IMR-90 (cell line): ENCODE data around the gene PALLD. TPM values are rescaled to one million over a fixed set of nuclear protein-coding genes. Genes with fewer than 3 reads are reported as not detected.
A peak's percentile ranks its signal among the peaks of the same experiment; 100 is the strongest.

Experiments used
- ATAC-seq: fragments of 200-7000 bp; cut with Tn5 transposase; 2 replicates; pipeline ENCODE4 v1.9.1; 2020; ENCODE audit warnings: low read depth, mild to moderate bottlenecking, moderate library complexity
- BruUV-seq: library from RNA; stranded (reverse); fragments of 400-500 nt; replicated peaks from 2 replicates; lab custom pipeline; 2021; lab: Mats Ljungman, UMichigan
- CTCF ChIA-PET: fragments of 300-600 bp; formaldehyde crosslinking; extraction: SDS; loops from one replicate; lab custom pipeline; 2021; ENCODE audit warnings: antibody characterized with exemption; lab: Yijun Ruan, JAX
- POLR2A ChIA-PET: fragments of 300-600 bp; sonication (Branson Sonifier 250); formaldehyde crosslinking; loops from one replicate; lab custom pipeline; 2022; ENCODE audit warnings: antibody characterized with exemption; ENCODE audit not compliant: unreplicated experiment; lab: Charles Lee
- DNase-seq: peaks from one replicate; pipeline ENCODE4 v3.0.0; 2013
- H2AFZ ChIP-seq: replicated peaks from 2 replicates; pipeline ENCODE3; 2013; ENCODE audit warnings: low read length, mild to moderate bottlenecking; ENCODE audit not compliant: poor library complexity
- H2AK5ac ChIP-seq: 2 replicates; pipeline ENCODE4 v1.6.1; 2013; ENCODE audit warnings: low read depth, low read length, inconsistent platforms
- H2AK9ac ChIP-seq: replicated peaks from 2 replicates; pipeline ENCODE3; 2013; ENCODE audit warnings: mild to moderate bottlenecking, low read depth, low read length, moderate library complexity; ENCODE audit not compliant: poor library complexity
- H2BK120ac ChIP-seq: 2 replicates; pipeline ENCODE4 v1.6.1; 2013; ENCODE audit warnings: low read depth, low read length, inconsistent platforms
- H2BK15ac ChIP-seq: 3 replicates; pipeline ENCODE4 v1.6.1; 2013; ENCODE audit warnings: low read depth, low read length, inconsistent platforms
- H2BK20ac ChIP-seq: 2 replicates; pipeline ENCODE4 v1.6.1; 2013; ENCODE audit warnings: low read depth, mild to moderate bottlenecking, inconsistent platforms, low read length, moderate library complexity
- H2BK5ac ChIP-seq: 2 replicates; pipeline ENCODE4 v1.6.1; 2013; ENCODE audit warnings: mild to moderate bottlenecking, low read depth, low read length, inconsistent platforms; ENCODE audit not compliant: poor library complexity, severe bottlenecking
- H3K14ac ChIP-seq: replicated peaks from 2 replicates; pipeline ENCODE4 v1.6.1; 2013; ENCODE audit warnings: low read depth, low read length, inconsistent platforms
- H3K18ac ChIP-seq: 2 replicates; pipeline ENCODE4 v1.6.1; 2013; ENCODE audit warnings: low read depth, low read length, control low read depth
- H3K23ac ChIP-seq: 2 replicates; pipeline ENCODE4 v1.6.1; 2013; ENCODE audit warnings: low read depth, low read length, inconsistent platforms
- H3K27ac ChIP-seq: 2 replicates; pipeline ENCODE4 v1.5.1; 2013; ENCODE audit warnings: mild to moderate bottlenecking, control low read depth, low read length; ENCODE audit not compliant: insufficient read depth
- H3K27me3 ChIP-seq: 2 replicates; pipeline ENCODE4 v1.6.1; 2013; ENCODE audit warnings: low read length; ENCODE audit not compliant: control insufficient read depth, insufficient read depth
- H3K36me3 ChIP-seq: 2 replicates; pipeline ENCODE4 v1.6.1; 2013; ENCODE audit warnings: low read length, mixed read lengths; ENCODE audit not compliant: control insufficient read depth, insufficient read depth
- H3K4ac ChIP-seq: 2 replicates; pipeline ENCODE4 v1.6.1; 2013; ENCODE audit warnings: low read depth, low read length, inconsistent platforms
- H3K4me1 ChIP-seq: 2 replicates; pipeline ENCODE4 v1.6.1; 2013; ENCODE audit warnings: low read length, mixed read lengths; ENCODE audit not compliant: control insufficient read depth, insufficient read depth
- H3K4me2 ChIP-seq: 2 replicates; pipeline ENCODE4 v1.6.1; 2013; ENCODE audit warnings: low read depth, mild to moderate bottlenecking, control low read depth, low read length, moderate library complexity
- H3K4me3 ChIP-seq: 2 replicates; pipeline ENCODE4 v1.5.1; 2013; ENCODE audit warnings: low read depth, mild to moderate bottlenecking, control low read depth, low read length, moderate library complexity; ENCODE audit not compliant: insufficient read depth
- H3K56ac ChIP-seq: 2 replicates; pipeline ENCODE4 v1.6.1; 2013; ENCODE audit warnings: low read length, inconsistent platforms; ENCODE audit not compliant: insufficient read depth; ENCODE audit errors: extremely low read depth
- H3K79me1 ChIP-seq, 2 experiments: 2 replicates each; pipeline ENCODE4 v1.6.1; 2013; ENCODE audit warnings: low read length in 2 of 2, inconsistent platforms in 1 of 2, low read depth in 1 of 2
- H3K9ac ChIP-seq: 2 replicates; pipeline ENCODE4 v1.6.1; 2013; ENCODE audit warnings: low read depth, low read length, control low read depth
- H3K9me1 ChIP-seq: 2 replicates; pipeline ENCODE4 v1.6.1; 2013; ENCODE audit warnings: low read length, inconsistent platforms; ENCODE audit not compliant: insufficient read depth
- H3K9me3 ChIP-seq: 2 replicates; pipeline ENCODE4 v1.6.1; 2013; ENCODE audit warnings: low read length; ENCODE audit not compliant: control insufficient read depth, insufficient read depth
- H4K20me1 ChIP-seq: 2 replicates; pipeline ENCODE4 v1.6.1; 2013; ENCODE audit warnings: low read length, inconsistent platforms; ENCODE audit not compliant: insufficient read depth
- H4K5ac ChIP-seq: 2 replicates; pipeline ENCODE4 v1.6.1; 2013; ENCODE audit warnings: mild to moderate bottlenecking, low read depth, low read length, control low read depth
- H4K8ac ChIP-seq, 2 experiments: 2 replicates each; pipeline ENCODE4 v1.6.1; 2013; ENCODE audit warnings: low read depth in 2 of 2, low read length in 2 of 2, control low read depth in 1 of 2, inconsistent platforms in 1 of 2
- H4K91ac ChIP-seq: 2 replicates; pipeline ENCODE4 v1.6.1; 2013; ENCODE audit warnings: low read depth, low read length, inconsistent platforms; ENCODE audit not compliant: insufficient read depth
- NFE2L2 ChIP-seq: fragments of 150-350 bp; IDR thresholded peaks from 2 replicates; pipeline ENCODE4 v1.6.1; 2016; ENCODE audit warnings: low read depth, mild to moderate bottlenecking, low read length
- WGBS, 2 experiments: methylation state at CpG; one replicate each; pipeline versions ENCODE4 v1.1.5 to v1.1.7; 2013; ENCODE audit warnings: missing lambda C conversion rate in 2 of 2; ENCODE audit not compliant: insufficient read length in 1 of 2; ENCODE audit errors: extremely low coverage in 2 of 2; 5-methylcytosine and 5-hydroxymethylcytosine counted together
- dilution Hi-C: fragments of 300-500 bp; cut with HindIII; formaldehyde crosslinking; loops from one replicate; pipeline ENCODE4 v1.14.3; 2018; ENCODE audit warnings: low sequenced_read_pairs; ENCODE audit not compliant: unreplicated experiment
- in situ Hi-C: fragments of 300-500 bp; cut with MboI; formaldehyde crosslinking; loops from 3 replicates; pipeline ENCODE4 v1.14.3; 2019; ENCODE audit warnings: low sequenced_read_pairs, inconsistent platforms, mixed read lengths
- intact Hi-C: fragments of 100-400 bp; cut with micrococcal nuclease; formaldehyde crosslinking; loops from 2 replicates; pipeline ENCODE4 v1.10.0; 2022
- polyA plus RNA-seq, 3 experiments: library from polyadenylated mRNA; depleted of rRNA; stranded (reverse); fragments of >200 nt; gene quantifications; 2 replicates each; pipeline ENCODE4 v1.2.3, GENCODE V29; 2012; ENCODE audit warnings: low replicate concordance in 1 of 3
- total RNA-seq: library from RNA; depleted of rRNA; stranded (reverse); fragments of >200 nt; gene quantifications from 2 replicates; pipeline ENCODE4 v1.2.3, GENCODE V29; 2012
- TF ChIP-seq, protein P1 (sequence below): fragments of 150-350 bp; IDR thresholded peaks from 2 replicates; pipeline ENCODE4 v1.6.1; 2016; ENCODE audit warnings: low read depth, mild to moderate bottlenecking, low read length, moderate library complexity, borderline replicate concordance

The PALLD gene
- total and polyA plus RNA-seq, 2 of the 4 experiments (the other 2 are of a cell fraction): 91.0 to 91.9 TPM

DNA sequence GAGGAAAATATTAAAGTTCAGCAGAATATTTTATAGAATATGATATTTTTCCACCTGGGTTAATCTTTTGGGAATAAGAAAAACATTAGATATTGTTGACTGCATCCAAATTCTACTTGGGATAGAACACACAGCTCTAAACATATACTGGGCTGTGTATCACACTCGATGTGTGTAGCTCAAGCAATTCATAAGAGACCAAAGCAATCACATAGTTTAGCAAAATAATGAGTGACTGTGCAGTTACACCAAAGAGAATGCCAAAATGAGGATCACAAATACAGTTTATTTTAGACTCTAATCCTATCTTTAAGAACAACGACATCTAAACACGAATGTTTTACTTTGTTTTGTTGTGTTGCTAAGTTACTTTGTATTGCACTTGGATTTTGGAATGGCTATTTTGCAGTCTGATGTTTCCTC lies 412.0 kb downstream of the PALLD start:
- dilution Hi-C loops (no loop called here), intact Hi-C loops (loop anchor here (5.0 kb wide), 1 partner anchor 77 kb away; no protein-coding TSS in a partner anchor), in situ Hi-C loops (no loop called here)
- H3K9me1 ChIP-seq: 0 out of 2 replicates have a peak, but pooled peaks cover 4% of the 10 kb centered on the region
- no peak overlapping the region for H4K5ac ChIP-seq
- H3K9me3 ChIP-seq: no peaks in the 10 kb centered on the region
- H2AK5ac ChIP-seq: no peak overlapping the region
- H3K4ac ChIP-seq: peak overlapping the region; percentile 17; the same call in 1 of the 2 replicates
- no peak overlapping the region for H2AFZ ChIP-seq
- no peak overlapping the region; the same call in 1 of the 2 replicates for H3K14ac ChIP-seq
- no peak overlapping the region for H2BK20ac ChIP-seq
- peak overlapping the region; percentile 23 to 55; a peak in 3 of 4 replicates for H4K8ac ChIP-seq
- no peak for ATAC-seq
- H3K4me2 ChIP-seq: no peak overlapping the region
- DNase-seq: peak; percentile 28
- H3K36me3 ChIP-seq: peaks cover 30% of the 10 kb centered on the region
- no peak overlapping the region for H4K91ac ChIP-seq
- no peaks in the 10 kb centered on the region for H3K27me3 ChIP-seq
- no peak overlapping the region for H3K9ac ChIP-seq
- H2AK9ac ChIP-seq: no peak overlapping the region
- peak overlapping the region; percentile 89 for H2BK5ac ChIP-seq
- BruUV-seq: no TSS peak
- H3K4me3 ChIP-seq: no peak overlapping the region
- peak overlapping the region; percentile 16; the same call in 1 of the 2 replicates for H2BK120ac ChIP-seq
- peaks cover 5% of the 10 kb centered on the region for H3K4me1 ChIP-seq
- TF ChIP-seq, protein P1, sequence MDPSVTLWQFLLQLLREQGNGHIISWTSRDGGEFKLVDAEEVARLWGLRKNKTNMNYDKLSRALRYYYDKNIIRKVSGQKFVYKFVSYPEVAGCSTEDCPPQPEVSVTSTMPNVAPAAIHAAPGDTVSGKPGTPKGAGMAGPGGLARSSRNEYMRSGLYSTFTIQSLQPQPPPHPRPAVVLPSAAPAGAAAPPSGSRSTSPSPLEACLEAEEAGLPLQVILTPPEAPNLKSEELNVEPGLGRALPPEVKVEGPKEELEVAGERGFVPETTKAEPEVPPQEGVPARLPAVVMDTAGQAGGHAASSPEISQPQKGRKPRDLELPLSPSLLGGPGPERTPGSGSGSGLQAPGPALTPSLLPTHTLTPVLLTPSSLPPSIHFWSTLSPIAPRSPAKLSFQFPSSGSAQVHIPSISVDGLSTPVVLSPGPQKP: no peak
- TF ChIP-seq NFE2L2: peak; percentile 36; the same call in 1 of the 2 replicates
- no peak overlapping the region; the same call in 1 of the 2 replicates for H3K27ac ChIP-seq
- H3K79me1 ChIP-seq: peaks cover 11 to 42% of the 10 kb centered on the region in 2 experiments
- ChIA-PET POLR2A (interaction anchor here (1.1 kb wide), 1 partner anchor 77 kb away, joined by 19 read pairs; no protein-coding TSS in a partner anchor), CTCF (interaction anchor here (1.0 to 1.6 kb wide), 3 partner anchors 13 to 323 kb away, joined by 5 to 6 read pairs (median 5); no protein-coding TSS in a partner anchor)
- no peak overlapping the region for H3K56ac ChIP-seq
- no CpG with 5 or more reads among the region's 3 CpGs for WGBS, 2 experiments
- no peaks in the 10 kb centered on the region for H4K20me1 ChIP-seq
- H2BK15ac ChIP-seq: peak overlapping the region; percentile 54; the same call in 1 of the 3 replicates
- no peak overlapping the region; the same call in 1 of the 2 replicates for H3K23ac ChIP-seq
- H3K18ac ChIP-seq: no peak overlapping the region
